Activated T-cell treated with anti-CD3 and anti-CD28 coated beads for 4 hours (primary cell): ENCODE measurements around the gene PODXL.

Experiments
- DNase-seq: peaks from one replicate; pipeline ENCODE4 v3.0.0-alpha.2; 2020

PODXL gene

DNA sequence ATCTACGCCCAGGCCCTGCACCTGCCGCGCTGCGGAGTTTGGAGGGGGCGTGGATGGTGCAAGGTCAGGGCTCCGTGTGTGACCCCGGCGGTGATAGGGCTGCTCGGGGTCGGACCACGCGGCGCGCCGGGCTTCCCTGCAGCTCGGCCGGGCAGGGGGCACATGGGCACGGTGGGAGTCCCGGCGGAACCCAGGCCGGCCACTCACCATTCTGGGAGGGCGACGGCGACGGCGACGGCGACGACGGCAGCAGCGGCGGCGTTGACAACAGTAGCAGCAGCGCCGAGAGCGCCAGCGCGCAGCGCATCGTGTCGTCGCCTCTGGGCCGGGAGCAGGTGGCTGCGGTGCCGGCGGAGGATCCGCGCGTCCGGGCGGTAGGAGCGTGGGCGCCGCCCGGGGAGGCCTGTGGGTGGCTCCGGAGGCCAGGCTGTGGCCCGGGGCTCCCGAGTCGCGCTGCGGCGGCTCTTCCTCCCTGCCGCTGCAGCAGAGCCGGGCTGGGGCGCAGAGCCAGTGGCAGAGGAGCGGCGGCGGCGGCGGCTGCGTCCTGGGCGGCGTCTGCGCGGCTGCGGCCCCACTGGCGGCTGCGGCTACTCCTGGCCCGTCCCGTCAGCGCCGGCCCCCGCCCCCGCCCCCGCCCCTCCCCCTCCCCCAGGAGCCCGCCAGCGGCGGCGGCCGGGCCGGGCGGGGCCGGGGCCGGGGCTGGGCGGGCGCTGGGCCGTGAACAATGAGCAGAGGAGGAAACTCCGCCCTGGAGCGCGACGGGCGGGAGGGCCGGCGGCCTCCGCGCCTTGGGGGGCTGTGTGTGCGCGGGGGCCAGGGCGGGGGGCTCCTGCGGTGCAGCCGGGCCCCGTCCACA, at the start of gene PODXL:
Gene PODXL (minus strand): TSS at position 576 of the 856 bp plus-strand sequence. CDS start 269 bp downstream, at position 307.
- peak; percentile 3 for DNase-seq

DNA sequence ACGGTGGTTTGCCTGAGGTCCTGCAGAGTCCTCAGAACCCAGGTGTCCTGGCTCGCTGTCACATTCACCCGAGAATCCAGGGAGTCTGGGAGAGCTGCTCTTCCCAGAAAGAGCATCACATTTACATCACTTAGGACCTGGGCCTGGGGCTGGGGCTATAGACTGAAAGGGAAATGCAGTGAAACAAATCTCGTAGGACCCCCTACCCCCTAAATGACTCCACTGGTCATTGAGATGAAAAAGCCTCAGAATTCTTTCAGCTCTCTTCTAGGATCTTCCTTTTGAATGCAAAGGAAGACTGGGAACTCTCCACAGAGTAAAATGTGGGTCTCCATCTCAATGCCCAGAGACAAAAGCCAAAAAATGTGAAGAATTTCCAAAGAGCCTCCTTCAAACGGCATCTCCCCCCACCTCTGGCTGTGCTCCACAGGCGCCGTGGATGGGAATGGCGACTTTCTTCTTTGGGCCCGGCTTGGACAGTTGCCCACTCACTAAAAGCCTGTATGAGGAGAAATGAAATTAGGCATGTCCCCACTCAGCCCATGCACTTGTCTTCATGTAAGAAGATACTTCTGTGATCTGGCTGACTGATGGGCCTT, 49.0 kb upstream of the PODXL start:
- DNase-seq, result no peak

DNA sequence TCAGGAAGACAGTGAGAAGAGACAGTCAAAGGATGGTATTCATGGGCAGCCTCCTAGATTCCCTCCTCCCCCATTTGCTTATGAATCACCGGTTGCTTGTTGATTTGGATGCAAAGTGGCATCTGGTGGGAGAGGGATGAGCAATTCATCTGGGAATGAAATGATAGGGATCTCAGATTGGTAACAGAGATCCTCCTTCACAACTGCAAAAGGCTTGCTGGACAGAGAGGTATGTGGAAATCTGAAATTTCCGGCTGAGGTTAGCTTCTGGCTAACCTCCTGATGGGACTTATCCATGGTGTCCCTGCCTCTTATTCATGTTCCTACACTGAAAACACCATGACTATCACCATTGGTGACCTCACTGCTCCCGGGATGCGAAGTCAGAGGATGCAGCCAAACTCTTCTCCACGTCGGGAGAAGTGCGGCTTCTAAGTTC, 48.4 kb upstream of the PODXL start:
- no peak for DNase-seq

DNA sequence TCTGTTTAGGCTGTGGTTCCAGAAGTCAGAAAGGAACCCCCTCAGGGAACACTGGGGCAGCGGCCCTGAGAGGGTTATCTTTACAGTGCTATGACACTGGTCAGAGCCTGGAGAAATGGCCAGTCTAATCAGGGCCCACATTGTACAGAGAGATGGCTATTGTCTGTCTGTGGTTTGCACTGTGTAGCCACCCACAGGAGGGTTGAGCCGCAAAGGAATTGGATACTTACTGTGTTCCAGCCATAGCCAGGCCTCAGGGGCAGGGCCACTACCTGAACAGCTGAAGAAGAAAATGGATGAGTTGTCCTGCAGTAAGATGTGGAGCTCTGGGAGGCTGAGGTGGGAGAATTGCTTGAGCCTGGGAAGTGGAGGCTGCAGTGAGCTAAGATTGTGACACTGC, 47.5 kb upstream of the PODXL start:
- DNase-seq, result no peak

DNA sequence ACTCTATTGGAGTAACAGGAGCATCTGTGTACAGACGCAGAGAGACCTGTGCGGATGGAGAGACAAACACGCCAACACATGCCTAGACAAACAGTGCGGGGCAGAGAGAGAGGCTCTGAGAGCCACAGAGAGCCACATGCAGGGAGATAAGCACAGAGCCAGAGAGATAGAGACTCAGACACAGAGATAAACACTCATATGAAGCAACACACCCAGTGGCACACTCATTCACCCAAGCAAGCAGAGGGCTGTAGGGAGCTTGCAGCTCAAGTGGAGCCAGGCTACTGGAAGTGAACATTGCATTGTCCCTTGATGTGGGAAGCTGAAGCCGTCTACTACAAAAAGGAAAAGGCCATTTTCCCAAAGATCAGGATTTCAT, 46.6 kb upstream of the PODXL start:
- no peak for DNase-seq

DNA sequence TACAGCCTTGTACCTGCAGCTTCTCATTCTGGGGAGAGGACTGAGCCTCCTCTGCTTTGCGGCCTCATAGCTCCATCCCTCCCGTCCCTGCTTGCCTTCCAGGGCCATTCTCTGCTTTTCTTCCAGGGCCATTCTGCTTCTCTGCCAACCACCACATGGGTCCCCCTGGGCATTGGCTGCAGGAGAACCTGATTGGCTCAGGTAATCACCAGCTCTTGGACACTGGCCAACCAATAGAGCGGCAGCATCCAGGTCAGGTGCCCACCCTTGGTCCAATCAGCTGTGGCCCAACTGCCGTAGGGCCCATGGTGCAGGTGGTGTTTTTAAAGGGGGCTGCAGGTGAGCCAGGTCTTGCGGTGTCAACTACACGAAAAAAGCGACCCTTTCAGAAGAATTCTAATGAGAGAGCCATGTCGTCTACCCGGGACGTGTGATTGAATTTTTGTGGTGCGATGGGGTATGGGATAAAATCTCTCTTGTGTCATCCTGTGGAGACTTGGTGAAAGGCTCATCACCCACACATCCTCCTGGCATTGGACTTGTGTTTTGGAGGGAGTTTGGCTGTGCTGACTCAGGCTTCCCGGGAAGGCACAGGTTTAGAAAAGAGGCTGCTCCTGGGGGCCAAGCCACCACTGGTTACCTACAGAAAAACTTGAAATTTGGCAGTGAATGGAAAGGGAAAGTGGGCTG, 46.0 kb upstream of the PODXL start:
- no peak for DNase-seq

GRCh38 chr7:131600085-131600881, 43.9 kb upstream of the PODXL start:
- no peak for DNase-seq

DNA sequence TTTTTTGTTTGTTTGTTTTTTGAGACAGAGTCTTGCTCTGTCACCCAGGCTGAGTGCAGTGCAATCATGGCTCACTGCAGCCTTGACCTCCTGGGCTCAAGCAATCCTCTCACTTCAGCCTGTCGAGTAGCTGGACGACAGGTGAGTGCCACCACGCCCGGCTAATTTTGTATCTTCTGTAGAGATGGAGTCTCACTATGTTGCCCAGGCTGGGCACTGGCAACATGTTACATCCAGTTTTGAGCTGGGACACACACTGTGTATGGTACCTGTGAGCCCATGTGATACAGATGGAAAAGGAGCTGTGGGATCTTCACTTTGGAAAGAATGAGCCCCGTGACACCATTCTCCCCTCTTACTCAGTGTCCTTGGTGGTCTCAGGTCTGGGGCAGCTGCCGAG, 40.4 kb upstream of the PODXL start:
- DNase-seq, result no peak

DNA sequence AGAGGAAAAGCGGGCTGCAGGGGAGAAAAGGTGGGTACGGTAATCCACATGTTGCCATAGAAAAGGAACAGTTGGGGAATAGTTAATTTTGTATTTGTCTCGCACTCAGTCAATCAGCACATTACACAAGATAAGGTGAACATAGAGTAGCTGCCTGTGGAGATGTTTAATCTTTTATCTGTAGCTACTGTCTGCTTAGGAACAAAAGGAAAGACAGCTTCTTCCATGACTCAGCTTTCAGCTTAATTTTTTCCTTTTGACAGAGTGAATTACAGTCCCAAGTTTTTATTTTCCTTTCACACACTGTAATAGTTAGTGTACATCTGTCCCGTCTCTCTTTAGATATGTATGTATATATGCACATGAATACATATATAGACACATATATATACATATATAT, 39.3 kb upstream of the PODXL start:
- DNase-seq, result no peak

GRCh38 chr7:131591687-131592319, 35.4 kb upstream of the PODXL start:
- DNase-seq, result no peak

GRCh38 chr7:131587315-131587923, 31.0 kb upstream of the PODXL start:
- no peak for DNase-seq

- no peak for DNase-seq
These were observed 30.3 kb upstream of the PODXL start for GRCh38 chr7:131586759-131587158.

DNA sequence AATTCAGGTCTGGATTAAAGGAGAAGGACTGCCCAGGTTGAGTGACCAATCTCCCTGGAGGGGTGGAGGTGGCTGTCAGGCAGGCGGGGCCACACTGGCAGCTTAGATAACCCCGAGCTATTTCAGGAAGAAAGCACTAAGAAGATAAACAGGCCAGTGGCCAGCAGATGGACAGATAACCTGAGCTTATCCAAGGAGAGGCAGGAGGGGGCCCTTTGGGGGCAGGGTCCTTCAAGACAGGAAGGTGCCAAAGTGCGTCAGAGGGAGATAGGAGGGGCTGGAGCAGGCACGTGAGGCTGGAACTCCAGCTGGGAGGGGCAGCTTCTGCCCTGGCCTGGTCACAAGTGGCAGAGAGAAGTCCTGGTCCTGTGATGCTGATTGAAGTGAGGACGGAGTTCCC, 29.8 kb upstream of the PODXL start:
- DNase-seq, result no peak

- DNase-seq, result no peak
These were observed 27.0 kb upstream of the PODXL start for GRCh38 chr7:131583430-131583829.

GRCh38 chr7:131581241-131582051, 25.0 kb upstream of the PODXL start:
- DNase-seq, result no peak

- no peak for DNase-seq
These were observed 22.2 kb upstream of the PODXL start for GRCh38 chr7:131578602-131579001.

DNA sequence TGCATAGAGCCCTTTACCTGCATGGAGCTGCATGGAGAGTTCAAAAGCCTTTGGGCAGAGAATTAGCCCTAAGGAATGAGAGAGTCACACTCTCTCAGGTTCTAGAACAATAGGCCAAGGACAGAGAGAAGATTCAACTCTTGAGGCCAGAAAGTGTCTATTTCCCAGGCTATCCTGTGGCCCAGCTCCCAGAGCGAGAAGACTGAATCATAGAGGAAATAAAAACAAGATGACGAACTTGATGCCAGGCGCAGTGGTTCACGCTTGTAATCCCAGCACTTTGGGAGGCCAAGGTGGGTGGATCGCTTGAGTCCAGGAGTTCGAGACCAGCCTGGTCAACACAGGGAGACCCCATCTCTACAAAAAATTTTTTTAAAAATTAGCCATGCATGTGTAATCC, 18.3 kb upstream of the PODXL start:
- DNase-seq, result no peak

DNA sequence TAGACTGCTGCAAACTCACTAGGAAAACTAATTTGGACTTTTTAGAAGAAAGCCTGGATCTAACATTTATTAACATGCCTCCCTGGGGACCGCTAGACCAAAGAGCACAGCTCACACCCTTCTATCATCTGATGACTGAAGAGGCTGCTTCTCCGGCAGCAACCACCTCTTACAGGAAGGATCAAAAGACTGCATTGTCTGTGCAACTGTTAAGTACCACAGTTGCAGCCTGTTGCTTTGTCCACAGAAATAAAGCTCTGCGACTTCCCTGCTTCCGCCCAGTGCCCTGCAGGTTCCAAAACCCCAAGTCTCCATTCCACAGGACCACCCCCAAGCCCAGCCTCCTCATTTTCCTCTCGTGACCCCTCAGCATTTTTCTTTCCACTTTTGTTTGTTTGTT, 14.0 kb upstream of the PODXL start:
- DNase-seq, result no peak

DNA sequence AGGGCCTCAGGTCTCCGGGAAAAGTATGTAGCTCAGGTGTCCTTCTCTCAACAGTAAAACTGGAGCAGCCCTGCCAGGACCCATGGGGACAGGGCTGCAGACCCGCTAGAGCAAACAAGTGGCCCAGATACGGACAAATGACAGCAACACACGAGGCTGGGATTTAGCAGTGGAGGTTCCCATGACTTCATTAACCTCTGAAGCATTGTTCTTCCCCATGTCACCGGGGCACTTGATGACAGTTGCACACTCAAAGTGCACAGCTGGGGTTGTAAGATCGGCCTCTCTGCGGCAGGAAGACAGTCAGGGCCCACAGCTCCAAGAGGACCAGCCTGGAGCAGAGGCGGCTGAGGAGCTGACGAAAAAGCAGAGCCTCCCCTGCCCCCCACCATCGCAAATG, 12.5 kb upstream of the PODXL start:
- no peak for DNase-seq

DNA sequence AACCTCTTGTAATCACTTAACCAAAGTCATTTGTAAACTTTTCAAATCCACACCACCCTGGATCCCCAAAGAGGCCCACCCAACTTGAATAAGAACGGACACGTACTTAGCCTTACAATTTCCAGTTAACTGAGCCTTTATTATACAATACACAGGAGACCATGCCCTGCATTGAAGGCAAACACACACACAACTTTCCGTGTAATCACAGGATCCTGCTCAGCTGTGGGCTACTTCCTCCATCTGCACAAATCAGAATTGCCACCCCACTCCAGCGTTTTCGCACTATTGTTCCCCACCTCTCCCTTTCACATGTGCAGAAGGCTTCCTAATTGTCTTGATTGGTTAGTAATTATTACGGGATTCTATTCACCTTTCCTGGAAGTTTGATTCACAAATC, 12.1 kb upstream of the PODXL start:
- no peak for DNase-seq

GRCh38 chr7:131564640-131565039, 8.2 kb upstream of the PODXL start:
- no peak for DNase-seq
